Measurements from ENCODE around the gene PLEK2. TPM values are rescaled to one million over a fixed set of nuclear protein-coding genes. Genes with fewer than 3 reads are reported as not detected.

The PLEK2 gene
- total RNA-seq, 1 experiment from 2014 or later: 9.1 TPM

DNA sequence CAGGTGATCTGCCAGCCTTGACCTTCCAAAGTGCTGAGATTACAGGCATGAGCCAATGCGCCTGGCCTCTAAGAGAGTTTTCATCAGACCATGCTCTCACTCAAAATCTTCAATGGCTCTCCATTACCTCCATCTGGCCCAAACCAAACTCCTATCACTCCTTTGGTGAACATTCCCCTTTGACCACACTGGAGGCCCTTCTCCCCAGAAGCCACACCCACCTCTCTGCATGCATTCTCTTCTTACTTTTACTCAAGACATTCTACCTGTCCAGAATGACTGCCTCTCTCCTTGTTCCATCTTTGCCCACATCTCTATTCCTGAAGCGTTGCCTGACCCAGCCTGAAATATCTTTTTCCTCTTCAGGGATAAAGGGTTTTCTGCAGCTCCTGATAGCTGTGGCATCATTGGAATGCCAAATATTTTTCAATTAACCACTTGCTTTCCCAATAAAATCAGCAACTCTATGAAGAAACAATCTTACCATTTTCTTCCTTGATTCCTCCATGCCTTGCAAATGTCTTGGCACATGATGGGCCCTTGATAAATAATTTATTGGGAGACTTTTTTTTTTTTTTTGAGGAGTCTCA lies 15.5 kb downstream of the PLEK2 start:
- no peaks in the 10 kb centered on the region for H3K4me1 ChIP-seq (ENCODE audit: control insufficient read depth, insufficient read depth, low read length)
- no peak overlapping the region for H3K27ac ChIP-seq (ENCODE audit: low read length)
- intact Hi-C loops (cut with micrococcal nuclease; ENCODE audit: unreplicated experiment) (no loop called here), in situ Hi-C loops (cut with HindIII; ENCODE audit: low pct_unique_long_range_greater_than_20kb, low sequenced_read_pairs) (no loop called here)
- TF ChIP-seq SIN3A (IDR thresholded peaks at IDR 0.05; ENCODE audit: borderline replicate concordance, insufficient read depth, low read depth, low read length): no peak
- TF ChIP-seq POLR2AphosphoS5 (IDR thresholded peaks at IDR 0.05; ENCODE audit: low read depth, low read length): no peak
- TF ChIP-seq, protein P1, sequence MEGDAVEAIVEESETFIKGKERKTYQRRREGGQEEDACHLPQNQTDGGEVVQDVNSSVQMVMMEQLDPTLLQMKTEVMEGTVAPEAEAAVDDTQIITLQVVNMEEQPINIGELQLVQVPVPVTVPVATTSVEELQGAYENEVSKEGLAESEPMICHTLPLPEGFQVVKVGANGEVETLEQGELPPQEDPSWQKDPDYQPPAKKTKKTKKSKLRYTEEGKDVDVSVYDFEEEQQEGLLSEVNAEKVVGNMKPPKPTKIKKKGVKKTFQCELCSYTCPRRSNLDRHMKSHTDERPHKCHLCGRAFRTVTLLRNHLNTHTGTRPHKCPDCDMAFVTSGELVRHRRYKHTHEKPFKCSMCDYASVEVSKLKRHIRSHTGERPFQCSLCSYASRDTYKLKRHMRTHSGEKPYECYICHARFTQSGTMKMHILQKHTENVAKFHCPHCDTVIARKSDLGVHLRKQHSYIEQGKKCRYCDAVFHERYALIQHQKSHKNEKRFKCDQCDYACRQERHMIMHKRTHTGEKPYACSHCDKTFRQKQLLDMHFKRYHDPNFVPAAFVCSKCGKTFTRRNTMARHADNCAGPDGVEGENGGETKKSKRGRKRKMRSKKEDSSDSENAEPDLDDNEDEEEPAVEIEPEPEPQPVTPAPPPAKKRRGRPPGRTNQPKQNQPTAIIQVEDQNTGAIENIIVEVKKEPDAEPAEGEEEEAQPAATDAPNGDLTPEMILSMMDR (IDR thresholded peaks at IDR 0.05): no peak
- TF ChIP-seq TCF7L2 (IDR thresholded peaks at IDR 0.05; ENCODE audit: low read depth, low read length): no peak
- TF ChIP-seq, protein P2, sequence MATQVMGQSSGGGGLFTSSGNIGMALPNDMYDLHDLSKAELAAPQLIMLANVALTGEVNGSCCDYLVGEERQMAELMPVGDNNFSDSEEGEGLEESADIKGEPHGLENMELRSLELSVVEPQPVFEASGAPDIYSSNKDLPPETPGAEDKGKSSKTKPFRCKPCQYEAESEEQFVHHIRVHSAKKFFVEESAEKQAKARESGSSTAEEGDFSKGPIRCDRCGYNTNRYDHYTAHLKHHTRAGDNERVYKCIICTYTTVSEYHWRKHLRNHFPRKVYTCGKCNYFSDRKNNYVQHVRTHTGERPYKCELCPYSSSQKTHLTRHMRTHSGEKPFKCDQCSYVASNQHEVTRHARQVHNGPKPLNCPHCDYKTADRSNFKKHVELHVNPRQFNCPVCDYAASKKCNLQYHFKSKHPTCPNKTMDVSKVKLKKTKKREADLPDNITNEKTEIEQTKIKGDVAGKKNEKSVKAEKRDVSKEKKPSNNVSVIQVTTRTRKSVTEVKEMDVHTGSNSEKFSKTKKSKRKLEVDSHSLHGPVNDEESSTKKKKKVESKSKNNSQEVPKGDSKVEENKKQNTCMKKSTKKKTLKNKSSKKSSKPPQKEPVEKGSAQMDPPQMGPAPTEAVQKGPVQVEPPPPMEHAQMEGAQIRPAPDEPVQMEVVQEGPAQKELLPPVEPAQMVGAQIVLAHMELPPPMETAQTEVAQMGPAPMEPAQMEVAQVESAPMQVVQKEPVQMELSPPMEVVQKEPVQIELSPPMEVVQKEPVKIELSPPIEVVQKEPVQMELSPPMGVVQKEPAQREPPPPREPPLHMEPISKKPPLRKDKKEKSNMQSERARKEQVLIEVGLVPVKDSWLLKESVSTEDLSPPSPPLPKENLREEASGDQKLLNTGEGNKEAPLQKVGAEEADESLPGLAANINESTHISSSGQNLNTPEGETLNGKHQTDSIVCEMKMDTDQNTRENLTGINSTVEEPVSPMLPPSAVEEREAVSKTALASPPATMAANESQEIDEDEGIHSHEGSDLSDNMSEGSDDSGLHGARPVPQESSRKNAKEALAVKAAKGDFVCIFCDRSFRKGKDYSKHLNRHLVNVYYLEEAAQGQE (IDR thresholded peaks at IDR 0.05; ENCODE audit: insufficient read depth in 1 of 2, low read depth in 2 of 2, low read length in 1 of 2): no peak
- ChIA-PET POLR2A (no interaction called here), CTCF (no interaction called here)
- no TSS peak for BruUV-seq (replicated peaks)
- no peaks in the 10 kb centered on the region for H3K9me3 ChIP-seq (ENCODE audit: control insufficient read depth, insufficient read depth, low read depth, low read length)
- DNase-seq (ENCODE audit: low read depth, low spot score) (no peak), ATAC-seq (no peak)
- no peaks in the 10 kb centered on the region for H3K36me3 ChIP-seq (ENCODE audit: control insufficient read depth, insufficient read depth, low read length)
- H3K27me3 ChIP-seq (ENCODE audit: control insufficient read depth, insufficient read depth, low read length): no peaks in the 10 kb centered on the region
- H3K4me3 ChIP-seq (ENCODE audit: low read depth in 2 of 2, low read length in 2 of 2): no peak overlapping the region

DNA sequence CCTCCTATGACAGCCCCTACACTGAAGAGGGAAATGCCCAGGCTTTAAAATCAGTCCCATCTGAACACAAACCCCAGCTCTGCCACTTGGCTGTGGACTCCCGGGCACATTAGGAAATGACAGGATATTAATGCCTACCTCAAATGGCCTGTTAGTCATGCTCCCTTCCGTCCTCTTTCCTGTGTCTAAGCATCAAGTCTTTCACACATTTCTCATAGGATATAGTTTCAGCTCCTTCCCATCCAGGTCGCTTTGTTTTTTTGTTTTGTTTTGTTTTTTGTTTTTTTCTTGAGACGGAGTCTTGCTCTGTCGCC lies 16.1 kb downstream of the PLEK2 start:
- Histone ChIP-seq H3K4me1 (ENCODE audit: control insufficient read depth, insufficient read depth, low read length) (no peaks in the 10 kb centered on the region), H3K36me3 (ENCODE audit: control insufficient read depth, insufficient read depth, low read length) (no peaks in the 10 kb centered on the region), H3K4me3 (ENCODE audit: low read depth in 2 of 2, low read length in 2 of 2) (no peak overlapping the region), H3K27ac (ENCODE audit: low read length) (no peak overlapping the region), H3K9me3 (ENCODE audit: control insufficient read depth, insufficient read depth, low read depth, low read length) (no peaks in the 10 kb centered on the region), H3K27me3 (ENCODE audit: control insufficient read depth, insufficient read depth, low read length) (no peaks in the 10 kb centered on the region)
- no peak for DNase-seq (ENCODE audit: low read depth, low spot score)
- ChIA-PET CTCF (no interaction called here), POLR2A (no interaction called here)
- TF ChIP-seq, protein P1 (IDR thresholded peaks at IDR 0.05): no peak
- TF ChIP-seq TCF7L2 (IDR thresholded peaks at IDR 0.05; ENCODE audit: low read depth, low read length) (no peak), SIN3A (IDR thresholded peaks at IDR 0.05; ENCODE audit: borderline replicate concordance, insufficient read depth, low read depth, low read length) (no peak), POLR2AphosphoS5 (IDR thresholded peaks at IDR 0.05; ENCODE audit: low read depth, low read length) (no peak)
- TF ChIP-seq, protein P2 (IDR thresholded peaks at IDR 0.05; ENCODE audit: insufficient read depth in 1 of 2, low read depth in 2 of 2, low read length in 1 of 2): no peak
- no TSS peak for BruUV-seq (replicated peaks)
- intact Hi-C loops (cut with micrococcal nuclease; ENCODE audit: unreplicated experiment): no loop called here
- in situ Hi-C loops (cut with HindIII; ENCODE audit: low pct_unique_long_range_greater_than_20kb, low sequenced_read_pairs): no loop called here
- ATAC-seq: no peak

All from Panc1 (cell line).